HL-60 (cell line): ENCODE measurements around the gene TGFB1I1.
A peak's percentile ranks its signal among the peaks of the same experiment; 100 is the strongest.

ENCODE experiments used
- DNase-seq, 2 experiments: peaks; one replicate each; pipeline ENCODE4 v3.0.0-alpha.2; 2010 to 2020; ENCODE audit warnings: low read depth in 1 of 2, low spot score in 1 of 2
- H3K27ac ChIP-seq: fragments of 250-450 bp; sonication (Bioruptor Pico); replicated peaks from 2 replicates; pipeline ENCODE4 v1.5.1; 2020; ENCODE audit warnings: mild to moderate bottlenecking, moderate library complexity
- H3K27me3 ChIP-seq: fragments of 250-450 bp; sonication (Bioruptor Pico); 2 replicates; pipeline ENCODE4 v1.5.1; 2021; ENCODE audit warnings: mild to moderate bottlenecking, moderate library complexity; ENCODE audit not compliant: insufficient read depth, poor library complexity, severe bottlenecking
- H3K4me3 ChIP-seq: replicated peaks from 2 replicates; pipeline ENCODE4 v1.5.1; 2011; ENCODE audit warnings: mild to moderate bottlenecking, control low read depth, low read length; ENCODE audit not compliant: insufficient read depth
- GABPA ChIP-seq: IDR thresholded peaks from 2 replicates; pipeline ENCODE4 v1.6.1; 2012; ENCODE audit warnings: low read depth
- POLR2AphosphoS5 ChIP-seq: IDR thresholded peaks from 2 replicates; pipeline ENCODE4 v1.6.1; 2012; ENCODE audit warnings: low read depth
- SPI1 ChIP-seq: IDR thresholded peaks from 2 replicates; pipeline ENCODE4 v1.6.1; 2012; ENCODE audit warnings: low read depth, mild to moderate bottlenecking, borderline replicate concordance
- TF ChIP-seq, protein P1 (sequence below): IDR thresholded peaks from 2 replicates; pipeline ENCODE4 v1.6.1; 2012; ENCODE audit warnings: low read depth; ENCODE audit not compliant: insufficient replicate concordance
- TF ChIP-seq, protein P2 (sequence below): IDR thresholded peaks from one replicate; pipeline ENCODE4 v1.5.1; 2011; ENCODE audit warnings: low read length, control low read depth, inconsistent platforms; ENCODE audit not compliant: insufficient read depth

Gene TGFB1I1

DNA sequence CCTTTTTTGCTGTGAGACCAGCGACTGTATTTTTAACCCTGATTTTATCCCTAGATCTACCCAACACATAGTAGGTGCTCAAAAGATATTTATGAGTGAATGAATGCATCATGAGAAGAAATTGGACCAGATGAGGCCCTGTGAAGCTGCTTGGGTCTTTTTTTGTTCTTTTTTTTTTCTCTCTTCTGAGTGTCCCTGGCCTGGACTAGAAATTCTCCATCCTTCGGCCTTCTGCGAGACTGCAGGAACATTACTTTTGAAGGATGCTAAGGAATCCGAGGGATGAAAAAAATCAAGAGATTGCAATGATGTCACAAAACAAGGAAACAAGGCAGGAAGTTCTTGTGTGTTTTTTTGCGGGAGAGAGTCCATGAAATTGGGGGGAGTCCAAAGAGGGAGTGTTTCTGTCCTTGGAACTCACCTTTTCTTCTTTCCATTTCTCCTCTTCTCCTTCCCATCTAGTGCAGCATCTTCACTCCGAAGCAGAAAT, 36.8 kb downstream of the TGFB1I1 start:
- TF ChIP-seq, protein P1, sequence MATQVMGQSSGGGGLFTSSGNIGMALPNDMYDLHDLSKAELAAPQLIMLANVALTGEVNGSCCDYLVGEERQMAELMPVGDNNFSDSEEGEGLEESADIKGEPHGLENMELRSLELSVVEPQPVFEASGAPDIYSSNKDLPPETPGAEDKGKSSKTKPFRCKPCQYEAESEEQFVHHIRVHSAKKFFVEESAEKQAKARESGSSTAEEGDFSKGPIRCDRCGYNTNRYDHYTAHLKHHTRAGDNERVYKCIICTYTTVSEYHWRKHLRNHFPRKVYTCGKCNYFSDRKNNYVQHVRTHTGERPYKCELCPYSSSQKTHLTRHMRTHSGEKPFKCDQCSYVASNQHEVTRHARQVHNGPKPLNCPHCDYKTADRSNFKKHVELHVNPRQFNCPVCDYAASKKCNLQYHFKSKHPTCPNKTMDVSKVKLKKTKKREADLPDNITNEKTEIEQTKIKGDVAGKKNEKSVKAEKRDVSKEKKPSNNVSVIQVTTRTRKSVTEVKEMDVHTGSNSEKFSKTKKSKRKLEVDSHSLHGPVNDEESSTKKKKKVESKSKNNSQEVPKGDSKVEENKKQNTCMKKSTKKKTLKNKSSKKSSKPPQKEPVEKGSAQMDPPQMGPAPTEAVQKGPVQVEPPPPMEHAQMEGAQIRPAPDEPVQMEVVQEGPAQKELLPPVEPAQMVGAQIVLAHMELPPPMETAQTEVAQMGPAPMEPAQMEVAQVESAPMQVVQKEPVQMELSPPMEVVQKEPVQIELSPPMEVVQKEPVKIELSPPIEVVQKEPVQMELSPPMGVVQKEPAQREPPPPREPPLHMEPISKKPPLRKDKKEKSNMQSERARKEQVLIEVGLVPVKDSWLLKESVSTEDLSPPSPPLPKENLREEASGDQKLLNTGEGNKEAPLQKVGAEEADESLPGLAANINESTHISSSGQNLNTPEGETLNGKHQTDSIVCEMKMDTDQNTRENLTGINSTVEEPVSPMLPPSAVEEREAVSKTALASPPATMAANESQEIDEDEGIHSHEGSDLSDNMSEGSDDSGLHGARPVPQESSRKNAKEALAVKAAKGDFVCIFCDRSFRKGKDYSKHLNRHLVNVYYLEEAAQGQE = no peak
- TF ChIP-seq POLR2AphosphoS5 (no peak), SPI1 (no peak), GABPA (no peak)
- TF ChIP-seq, protein P2, sequence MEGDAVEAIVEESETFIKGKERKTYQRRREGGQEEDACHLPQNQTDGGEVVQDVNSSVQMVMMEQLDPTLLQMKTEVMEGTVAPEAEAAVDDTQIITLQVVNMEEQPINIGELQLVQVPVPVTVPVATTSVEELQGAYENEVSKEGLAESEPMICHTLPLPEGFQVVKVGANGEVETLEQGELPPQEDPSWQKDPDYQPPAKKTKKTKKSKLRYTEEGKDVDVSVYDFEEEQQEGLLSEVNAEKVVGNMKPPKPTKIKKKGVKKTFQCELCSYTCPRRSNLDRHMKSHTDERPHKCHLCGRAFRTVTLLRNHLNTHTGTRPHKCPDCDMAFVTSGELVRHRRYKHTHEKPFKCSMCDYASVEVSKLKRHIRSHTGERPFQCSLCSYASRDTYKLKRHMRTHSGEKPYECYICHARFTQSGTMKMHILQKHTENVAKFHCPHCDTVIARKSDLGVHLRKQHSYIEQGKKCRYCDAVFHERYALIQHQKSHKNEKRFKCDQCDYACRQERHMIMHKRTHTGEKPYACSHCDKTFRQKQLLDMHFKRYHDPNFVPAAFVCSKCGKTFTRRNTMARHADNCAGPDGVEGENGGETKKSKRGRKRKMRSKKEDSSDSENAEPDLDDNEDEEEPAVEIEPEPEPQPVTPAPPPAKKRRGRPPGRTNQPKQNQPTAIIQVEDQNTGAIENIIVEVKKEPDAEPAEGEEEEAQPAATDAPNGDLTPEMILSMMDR = no peak
- Histone ChIP-seq H3K27me3 (no peaks in the 10 kb centered on the region), H3K27ac (peak overlapping the region; percentile 92), H3K4me3 (peak overlapping the region; percentile 98)
- DNase-seq = no peak

DNA sequence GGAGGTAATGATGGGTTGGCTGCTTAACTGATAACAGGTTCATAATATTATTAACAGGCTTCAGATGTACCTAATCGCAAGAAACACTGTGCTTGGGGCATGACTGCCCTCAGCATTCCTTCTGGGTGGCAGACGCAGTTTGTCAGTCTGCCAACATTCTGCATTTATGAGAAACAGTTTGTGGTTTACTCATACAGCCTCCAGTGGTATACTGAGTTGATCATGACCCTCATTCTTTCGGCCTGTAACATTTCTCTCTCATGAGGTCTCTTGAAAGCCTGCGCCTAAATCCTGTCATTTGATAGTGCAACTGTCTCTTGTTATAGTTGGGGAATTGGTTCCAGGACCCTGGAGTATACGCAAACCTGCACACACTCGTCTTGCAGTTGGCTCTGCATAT, 41.2 kb downstream of the TGFB1I1 start:
- TF ChIP-seq SPI1 (no peak), GABPA (no peak), POLR2AphosphoS5 (no peak)
- TF ChIP-seq, protein P1 = no peak
- TF ChIP-seq, protein P2 = no peak
- H3K27me3 ChIP-seq = no peaks in the 10 kb centered on the region
- H3K27ac ChIP-seq = no peak overlapping the region

DNA sequence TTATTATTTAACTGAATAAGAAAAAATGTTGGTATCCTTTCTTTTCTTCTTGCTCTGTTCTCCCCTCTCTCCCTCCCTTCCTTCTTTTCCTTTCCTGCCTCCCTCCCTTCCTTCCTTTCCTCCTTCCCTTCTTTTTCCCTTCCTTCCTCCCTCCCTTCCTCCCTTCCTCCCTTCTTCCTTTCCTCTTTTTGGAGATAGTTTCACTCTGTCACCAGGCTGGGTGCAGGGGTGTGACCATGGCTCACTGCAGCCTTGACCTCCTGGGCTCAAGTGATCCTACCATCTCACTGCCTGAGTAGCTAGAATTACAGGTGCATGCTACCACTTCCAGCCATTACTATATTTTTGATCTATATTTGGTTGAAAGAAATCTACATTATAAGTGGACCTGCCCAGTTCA, 41.9 kb downstream of the TGFB1I1 start:
- Histone ChIP-seq H3K27ac (no peak overlapping the region), H3K4me3 (no peak overlapping the region), H3K27me3 (no peaks in the 10 kb centered on the region)
- no peak for DNase-seq
- TF ChIP-seq SPI1 = no peak
- TF ChIP-seq, protein P1 = no peak

More for the DNA sequence above, 41.2 kb downstream of the TGFB1I1 start:
- H3K4me3 ChIP-seq = no peak overlapping the region
- DNase-seq = no peak

DNA sequence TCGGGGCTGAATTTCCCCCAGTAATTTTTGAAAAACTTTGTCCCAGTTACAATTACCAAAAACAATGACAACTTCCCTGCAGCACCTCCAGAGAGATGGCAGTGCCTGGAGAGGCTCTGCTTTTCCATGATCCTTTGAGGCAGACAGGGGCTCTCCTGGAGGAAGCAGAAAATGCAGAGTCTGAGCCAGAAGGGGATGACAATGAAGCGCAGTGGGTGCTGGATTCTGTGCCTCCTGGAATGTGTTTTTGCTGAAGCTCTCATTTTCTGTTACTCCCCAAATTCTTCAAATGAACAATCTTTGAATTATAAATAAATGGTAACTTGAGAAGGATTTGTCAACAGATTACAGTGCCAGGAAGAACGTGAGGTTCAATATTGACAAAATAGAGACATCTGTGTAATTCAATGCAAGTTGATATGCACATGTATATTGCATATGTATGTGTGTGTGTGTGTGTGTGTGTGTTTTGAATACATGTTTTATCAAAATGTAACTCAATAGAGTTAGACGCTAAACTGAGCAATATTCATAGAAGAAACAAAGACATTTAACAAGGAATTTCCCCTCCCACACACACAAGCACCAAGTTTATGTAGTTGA, 45.9 kb downstream of the TGFB1I1 start:
- no peak for DNase-seq
- H3K4me3 ChIP-seq = no peak overlapping the region
- H3K27me3 ChIP-seq = no peaks in the 10 kb centered on the region
- TF ChIP-seq, protein P2 = no peak
- TF ChIP-seq SPI1 (no peak), POLR2AphosphoS5 (no peak), GABPA (no peak)
- TF ChIP-seq, protein P1 = no peak
- H3K27ac ChIP-seq = no peak overlapping the region
